Stomach (tissue), 4 donors: ENCODE measurements around the gene IER5.

Source experiments
- EP300 ChIP-seq: sonication (generic); formaldehyde crosslinking; IDR thresholded peaks from one replicate; pipeline ENCODE4 v1.6.1; 2017; ENCODE audit warnings: antibody characterized with exemption
- POLR2A ChIP-seq, 4 donors: fragments of 450-650 bp; IDR thresholded peaks; one replicate each; pipeline ENCODE4 v1.6.1; 2016; ENCODE audit warnings: antibody characterized with exemption in 4 of 4, control low read depth in 2 of 4, mild to moderate bottlenecking in 1 of 4, moderate library complexity in 1 of 4
- POLR2AphosphoS5 ChIP-seq, 3 donors: sonication (generic); formaldehyde crosslinking; IDR thresholded peaks; one replicate each; pipeline ENCODE4 v1.6.1; 2016; ENCODE audit warnings: antibody characterized with exemption in 3 of 3
- TF ChIP-seq, protein P1 (sequence below), 7 experiments: fragments of 450-650 bp in 4 of 7; fragments of 200-600 bp in 3 of 7; sonication (generic) in 3 of 7; IDR thresholded peaks; one replicate each; pipeline ENCODE4 v1.5.1; 2016 to 2019; ENCODE audit warnings: antibody characterized with exemption in 7 of 7, control low read depth in 2 of 7, mild to moderate bottlenecking in 1 of 7

- TF ChIP-seq POLR2A (IDR thresholded peaks at IDR 0.05) (no peak), EP300 (no peak), POLR2AphosphoS5 (IDR thresholded peaks at IDR 0.05) (no peak)
- TF ChIP-seq, protein P1, sequence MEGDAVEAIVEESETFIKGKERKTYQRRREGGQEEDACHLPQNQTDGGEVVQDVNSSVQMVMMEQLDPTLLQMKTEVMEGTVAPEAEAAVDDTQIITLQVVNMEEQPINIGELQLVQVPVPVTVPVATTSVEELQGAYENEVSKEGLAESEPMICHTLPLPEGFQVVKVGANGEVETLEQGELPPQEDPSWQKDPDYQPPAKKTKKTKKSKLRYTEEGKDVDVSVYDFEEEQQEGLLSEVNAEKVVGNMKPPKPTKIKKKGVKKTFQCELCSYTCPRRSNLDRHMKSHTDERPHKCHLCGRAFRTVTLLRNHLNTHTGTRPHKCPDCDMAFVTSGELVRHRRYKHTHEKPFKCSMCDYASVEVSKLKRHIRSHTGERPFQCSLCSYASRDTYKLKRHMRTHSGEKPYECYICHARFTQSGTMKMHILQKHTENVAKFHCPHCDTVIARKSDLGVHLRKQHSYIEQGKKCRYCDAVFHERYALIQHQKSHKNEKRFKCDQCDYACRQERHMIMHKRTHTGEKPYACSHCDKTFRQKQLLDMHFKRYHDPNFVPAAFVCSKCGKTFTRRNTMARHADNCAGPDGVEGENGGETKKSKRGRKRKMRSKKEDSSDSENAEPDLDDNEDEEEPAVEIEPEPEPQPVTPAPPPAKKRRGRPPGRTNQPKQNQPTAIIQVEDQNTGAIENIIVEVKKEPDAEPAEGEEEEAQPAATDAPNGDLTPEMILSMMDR (IDR thresholded peaks at IDR 0.05) = no peak
These were observed 3.0 kb downstream of the IER5 start for GRCh38 chr1:181091309-181092040.
